PC-9 (cell line): ENCODE results near the gene ZNF628. TPM values are rescaled to one million over a fixed set of nuclear protein-coding genes. Genes with fewer than 3 reads are reported as not detected.

Experiments used
- BruUV-seq: library from RNA; stranded (reverse); fragments of 400-500 nt; replicated peaks from 2 replicates; lab custom pipeline; 2021; lab: Mats Ljungman, UMichigan
- CTCF ChIA-PET: fragments of 300-600 bp; sonication (Branson Sonifier 250); formaldehyde crosslinking; loops from one replicate; lab custom pipeline; 2022; ENCODE audit warnings: antibody characterized with exemption; lab: Charles Lee
- POLR2A ChIA-PET: fragments of 300-600 bp; sonication (Branson Sonifier 250); formaldehyde crosslinking; loops from one replicate; lab custom pipeline; 2022; ENCODE audit warnings: antibody characterized with exemption; ENCODE audit not compliant: unreplicated experiment; lab: Charles Lee
- DNase-seq, 2 experiments: peaks; one replicate each; pipeline versions ENCODE4 v3.0.0 to v3.0.0-alpha.2; 2015 to 2022; ENCODE audit warnings: mixed read lengths in 1 of 2
- H2AFZ ChIP-seq: fragments of 200-600 bp; sonication (generic); 2 replicates; pipeline ENCODE4 v1.8.1; 2017; ENCODE audit warnings: antibody characterized with exemption
- H3F3A ChIP-seq: fragments of 200-600 bp; sonication (generic); 2 replicates; pipeline ENCODE4 v1.8.1; 2017; ENCODE audit warnings: antibody characterized with exemption, mild to moderate bottlenecking, low read depth; ENCODE audit not compliant: insufficient read depth
- H3K27ac ChIP-seq: fragments of 200-600 bp; sonication (generic); 2 replicates; pipeline ENCODE4 v1.6.1; 2016; ENCODE audit warnings: mixed run types
- H3K27me3 ChIP-seq: fragments of 200-600 bp; sonication (generic); 2 replicates; pipeline ENCODE4 v1.6.1; 2016; ENCODE audit warnings: low read depth, mixed run types; ENCODE audit not compliant: insufficient read depth
- H3K36me3 ChIP-seq: fragments of 200-600 bp; sonication (generic); 2 replicates; pipeline ENCODE4 v1.6.1; 2016; ENCODE audit warnings: low read depth, mixed run types
- H3K4me1 ChIP-seq: fragments of 200-600 bp; sonication (generic); replicated peaks from 2 replicates; pipeline ENCODE4 v1.6.1; 2016; ENCODE audit warnings: mixed run types; ENCODE audit not compliant: insufficient read depth
- H3K4me2 ChIP-seq: fragments of 200-600 bp; sonication (generic); 2 replicates; pipeline ENCODE4 v1.6.1; 2017; ENCODE audit warnings: mixed run types
- H3K4me3 ChIP-seq: fragments of 200-600 bp; sonication (generic); 2 replicates; pipeline ENCODE4 v1.6.1; 2016; ENCODE audit warnings: mixed run types
- H3K79me2 ChIP-seq: fragments of 200-600 bp; sonication (generic); 2 replicates; pipeline ENCODE4 v1.6.1; 2017; ENCODE audit warnings: low read depth, mixed run types
- H3K9me2 ChIP-seq: fragments of 200-600 bp; sonication (generic); 2 replicates; pipeline ENCODE4 v1.8.1; 2017; ENCODE audit warnings: mild to moderate bottlenecking; ENCODE audit not compliant: insufficient read depth
- H3K9me3 ChIP-seq: fragments of 200-600 bp; sonication (generic); 2 replicates; pipeline ENCODE4 v1.8.1; 2016; ENCODE audit warnings: low read depth; ENCODE audit not compliant: insufficient read depth
- H4K20me1 ChIP-seq: fragments of 200-600 bp; sonication (generic); 2 replicates; pipeline ENCODE4 v1.8.1; 2017; ENCODE audit not compliant: insufficient read depth
- EZH2 ChIP-seq: fragments of 200-600 bp; sonication (generic); IDR thresholded peaks from 2 replicates; pipeline ENCODE4 v1.8.0; 2017; ENCODE audit warnings: antibody characterized with exemption, low read depth
- intact Hi-C: fragments of 100-400 bp; cut with micrococcal nuclease; formaldehyde crosslinking; loops from one replicate; pipeline ENCODE4 v1.10.0; 2022; ENCODE audit not compliant: unreplicated experiment
- total RNA-seq: library from RNA; stranded (reverse); gene quantifications from 2 replicates; pipeline ENCODE4 v1.2.3, GENCODE V29; 2021
- TF ChIP-seq, protein P1 (sequence below): fragments of 200-600 bp; sonication (generic); conservative IDR thresholded peaks from 2 replicates; pipeline ENCODE4 v1.6.1; 2017; ENCODE audit warnings: mixed run types, antibody characterized with exemption, mild to moderate bottlenecking, moderate library complexity

The ZNF628 gene
- total RNA-seq, 1 experiment from 2014 or later: 19.3 TPM

DNA sequence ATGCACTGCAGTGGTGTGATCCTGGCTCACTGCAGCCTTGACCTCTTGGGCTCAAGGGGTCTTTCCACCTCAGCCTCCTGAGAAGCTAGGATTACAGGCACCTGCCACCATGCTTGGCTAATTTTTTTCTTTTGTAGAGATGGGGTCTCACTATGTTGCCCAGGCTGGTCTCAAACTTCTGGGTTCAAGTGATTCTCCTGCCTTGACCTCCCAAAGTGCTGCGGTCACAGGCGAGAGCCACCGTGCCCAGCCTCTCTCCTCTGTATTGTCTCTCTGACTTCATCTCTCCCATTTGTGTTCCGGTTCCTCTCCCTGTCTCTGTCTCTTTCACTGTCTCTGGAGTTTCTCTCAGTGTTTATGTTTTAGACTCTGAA lies 10.2 kb upstream of the ZNF628 start:
- H3K4me1 ChIP-seq: peaks cover 15% of the 10 kb centered on the region
- no peaks in the 10 kb centered on the region for H3K9me3 ChIP-seq
- intact Hi-C loops: no loop called here
- H2AFZ ChIP-seq: no peak overlapping the region
- TF ChIP-seq, protein P1, sequence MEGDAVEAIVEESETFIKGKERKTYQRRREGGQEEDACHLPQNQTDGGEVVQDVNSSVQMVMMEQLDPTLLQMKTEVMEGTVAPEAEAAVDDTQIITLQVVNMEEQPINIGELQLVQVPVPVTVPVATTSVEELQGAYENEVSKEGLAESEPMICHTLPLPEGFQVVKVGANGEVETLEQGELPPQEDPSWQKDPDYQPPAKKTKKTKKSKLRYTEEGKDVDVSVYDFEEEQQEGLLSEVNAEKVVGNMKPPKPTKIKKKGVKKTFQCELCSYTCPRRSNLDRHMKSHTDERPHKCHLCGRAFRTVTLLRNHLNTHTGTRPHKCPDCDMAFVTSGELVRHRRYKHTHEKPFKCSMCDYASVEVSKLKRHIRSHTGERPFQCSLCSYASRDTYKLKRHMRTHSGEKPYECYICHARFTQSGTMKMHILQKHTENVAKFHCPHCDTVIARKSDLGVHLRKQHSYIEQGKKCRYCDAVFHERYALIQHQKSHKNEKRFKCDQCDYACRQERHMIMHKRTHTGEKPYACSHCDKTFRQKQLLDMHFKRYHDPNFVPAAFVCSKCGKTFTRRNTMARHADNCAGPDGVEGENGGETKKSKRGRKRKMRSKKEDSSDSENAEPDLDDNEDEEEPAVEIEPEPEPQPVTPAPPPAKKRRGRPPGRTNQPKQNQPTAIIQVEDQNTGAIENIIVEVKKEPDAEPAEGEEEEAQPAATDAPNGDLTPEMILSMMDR: no peak
- TF ChIP-seq EZH2: no peak
- CTCF ChIA-PET: no interaction called here
- no peak overlapping the region for H3K4me3 ChIP-seq
- no peaks in the 10 kb centered on the region for H3K36me3 ChIP-seq
- no peaks in the 10 kb centered on the region for H4K20me1 ChIP-seq
- POLR2A ChIA-PET: no interaction called here
- no peak overlapping the region for H3K4me2 ChIP-seq
- H3F3A ChIP-seq: peaks cover 35% of the 10 kb centered on the region
- H3K79me2 ChIP-seq: peaks cover 7% of the 10 kb centered on the region
- DNase-seq: no peak
- H3K27me3 ChIP-seq: no peaks in the 10 kb centered on the region
- H3K27ac ChIP-seq: no peak overlapping the region
- no peaks in the 10 kb centered on the region for H3K9me2 ChIP-seq
- BruUV-seq: no TSS peak

DNA sequence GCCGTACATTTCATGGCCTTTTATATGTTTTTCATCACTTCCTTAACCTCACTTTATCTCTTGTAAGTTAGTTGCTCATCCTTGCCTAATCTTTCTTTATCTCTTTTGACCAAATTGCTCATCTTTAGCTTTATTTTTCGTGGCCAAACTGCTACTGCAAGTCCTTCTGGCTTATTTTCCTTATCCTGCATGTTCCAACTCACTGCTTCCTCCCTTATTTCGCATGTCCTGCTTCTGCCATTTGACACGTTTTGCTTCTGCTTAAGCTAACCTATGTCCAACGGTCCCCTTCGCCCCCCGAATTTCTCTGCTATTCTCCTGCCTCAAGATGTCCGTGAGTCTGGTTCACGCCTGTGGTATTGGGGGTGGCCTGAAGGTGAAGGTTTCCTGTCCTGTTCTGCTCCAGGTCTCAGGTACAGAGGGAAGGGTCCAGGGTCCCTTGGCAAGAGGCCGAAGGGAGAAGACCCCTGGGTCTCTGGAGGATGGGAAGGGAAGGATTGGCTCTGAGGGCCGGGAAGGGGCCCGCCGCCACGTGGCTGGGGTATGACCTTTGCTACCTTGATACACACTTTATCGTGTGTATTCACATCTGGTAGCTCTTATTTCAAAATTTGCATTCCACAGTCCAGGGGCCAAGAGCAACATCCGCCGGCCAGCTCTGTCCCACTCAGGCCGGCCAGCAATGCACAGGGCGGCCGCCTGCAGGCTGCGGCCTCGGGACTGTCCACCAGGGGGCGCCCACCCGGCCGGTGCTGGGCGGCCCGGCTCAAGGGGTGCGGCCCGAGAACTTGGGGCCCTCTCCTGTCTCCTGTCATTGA lies 9.0 kb upstream of the ZNF628 start:
- POLR2A ChIA-PET: interaction anchor here (0.6 to 0.7 kb wide), 2 partner anchors 24 to 37 kb away, joined by 5 to 7 read pairs; no protein-coding TSS in a partner anchor
- intact Hi-C loops: no loop called here
- Histone ChIP-seq H3K4me3 (no peak overlapping the region), H2AFZ (no peak overlapping the region), H3K27me3 (no peaks in the 10 kb centered on the region), H3K9me2 (no peaks in the 10 kb centered on the region), H3K27ac (no peak overlapping the region), H3F3A (peaks cover 40% of the 10 kb centered on the region), H3K79me2 (peaks cover 13% of the 10 kb centered on the region), H4K20me1 (no peaks in the 10 kb centered on the region), H3K4me2 (peak overlapping the region; percentile 40), H3K36me3 (no peaks in the 10 kb centered on the region), H3K4me1 (peaks cover 20% of the 10 kb centered on the region), H3K9me3 (no peaks in the 10 kb centered on the region)
- CTCF ChIA-PET: interaction anchor here (0.6 to 1.6 kb wide), 12 partner anchors 8 to 392 kb away, joined by 3 to 13 read pairs (median 3); partner anchors contain the start of gene ZNF628
- TF ChIP-seq EZH2: no peak
- TF ChIP-seq, protein P1: peak; percentile 100
- DNase-seq: peak in 1 of 2 experiments; percentile 77
- BruUV-seq: no TSS peak

DNA sequence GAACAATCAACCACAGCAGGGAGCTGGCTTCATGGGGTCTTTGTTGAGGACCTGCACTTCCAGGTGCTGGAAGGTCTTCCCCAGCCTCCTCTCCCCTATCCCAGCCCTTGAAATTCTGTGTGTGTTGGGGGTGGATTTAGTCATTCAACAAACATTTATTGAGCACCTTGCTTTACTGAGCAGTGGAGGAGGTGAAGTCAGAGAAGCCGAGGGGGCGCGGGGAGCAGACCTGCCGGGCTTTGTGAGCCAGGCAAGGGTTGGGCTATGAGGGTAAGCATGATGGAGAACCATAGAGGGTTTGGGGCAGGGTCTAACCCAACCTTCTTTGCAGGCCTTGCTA lies 8.4 kb upstream of the ZNF628 start:
- Histone ChIP-seq H2AFZ (no peak overlapping the region), H3K27me3 (no peaks in the 10 kb centered on the region), H3K36me3 (no peaks in the 10 kb centered on the region), H3K9me3 (no peaks in the 10 kb centered on the region), H3K9me2 (no peaks in the 10 kb centered on the region), H4K20me1 (no peaks in the 10 kb centered on the region), H3K79me2 (peaks cover 13% of the 10 kb centered on the region), H3K4me1 (peaks cover 24% of the 10 kb centered on the region), H3K4me3 (no peak overlapping the region), H3K4me2 (peak overlapping the region; percentile 40), H3F3A (peaks cover 39% of the 10 kb centered on the region), H3K27ac (no peak overlapping the region)
- intact Hi-C loops: no loop called here
- no peak for DNase-seq
- BruUV-seq: no TSS peak
- CTCF ChIA-PET: interaction anchor here (0.6 to 1.6 kb wide), 7 partner anchors 9 to 364 kb away, joined by 3 to 13 read pairs (median 4); partner anchors contain the start of gene ZNF628
- POLR2A ChIA-PET: no interaction called here
- no peak for TF ChIP-seq EZH2
- TF ChIP-seq, protein P1: peak; percentile 59; the same call in 1 of the 2 replicates
